Measurements from ENCODE around the gene ADGRE3.

DNA sequence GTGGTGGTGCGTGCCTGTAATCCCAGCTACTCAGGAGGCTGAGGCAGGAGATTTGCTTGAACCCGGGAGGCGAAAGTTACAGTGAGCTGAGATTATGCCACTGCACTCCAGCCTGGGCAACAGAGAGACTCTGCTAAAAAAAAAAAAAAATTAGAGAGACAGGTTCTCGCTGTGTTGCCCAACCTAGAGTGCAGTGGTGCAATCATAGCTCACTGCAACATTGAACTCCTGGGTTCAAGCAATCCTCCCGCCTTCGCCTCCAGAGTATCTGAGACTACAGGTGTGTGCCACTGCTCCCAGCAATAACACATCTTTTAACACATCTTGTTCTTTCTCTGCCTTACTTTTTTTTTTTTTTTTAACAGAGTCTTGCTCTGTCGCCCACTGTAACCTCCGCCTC is 59.0 kb downstream of the ADGRE3 start:
- TF ChIP-seq, protein P1, sequence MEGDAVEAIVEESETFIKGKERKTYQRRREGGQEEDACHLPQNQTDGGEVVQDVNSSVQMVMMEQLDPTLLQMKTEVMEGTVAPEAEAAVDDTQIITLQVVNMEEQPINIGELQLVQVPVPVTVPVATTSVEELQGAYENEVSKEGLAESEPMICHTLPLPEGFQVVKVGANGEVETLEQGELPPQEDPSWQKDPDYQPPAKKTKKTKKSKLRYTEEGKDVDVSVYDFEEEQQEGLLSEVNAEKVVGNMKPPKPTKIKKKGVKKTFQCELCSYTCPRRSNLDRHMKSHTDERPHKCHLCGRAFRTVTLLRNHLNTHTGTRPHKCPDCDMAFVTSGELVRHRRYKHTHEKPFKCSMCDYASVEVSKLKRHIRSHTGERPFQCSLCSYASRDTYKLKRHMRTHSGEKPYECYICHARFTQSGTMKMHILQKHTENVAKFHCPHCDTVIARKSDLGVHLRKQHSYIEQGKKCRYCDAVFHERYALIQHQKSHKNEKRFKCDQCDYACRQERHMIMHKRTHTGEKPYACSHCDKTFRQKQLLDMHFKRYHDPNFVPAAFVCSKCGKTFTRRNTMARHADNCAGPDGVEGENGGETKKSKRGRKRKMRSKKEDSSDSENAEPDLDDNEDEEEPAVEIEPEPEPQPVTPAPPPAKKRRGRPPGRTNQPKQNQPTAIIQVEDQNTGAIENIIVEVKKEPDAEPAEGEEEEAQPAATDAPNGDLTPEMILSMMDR (IDR thresholded peaks at IDR 0.05; ENCODE audit: low read depth, low read length, poor library complexity, severe bottlenecking), result no peak
- TF ChIP-seq EZH2phosphoT487 (IDR thresholded peaks at IDR 0.05; ENCODE audit: borderline replicate concordance, low read length), result no peak
